Erythroblast (primary cell): ENCODE measurements around the gene SYTL2.

Experiments
- GATA1 ChIP-seq: IDR thresholded peaks from 2 replicates; pipeline ENCODE4 v1.6.1; 2011; ENCODE audit warnings: low read depth, mild to moderate bottlenecking, control low read depth, low read length, moderate library complexity
- POLR2A ChIP-seq: IDR thresholded peaks from 2 replicates; pipeline ENCODE4 v1.6.1; 2011; ENCODE audit warnings: mild to moderate bottlenecking, low read length

GRCh38 chr11:85647078-85647477, 163.9 kb downstream of the SYTL2 start:
- TF ChIP-seq POLR2A (no peak), GATA1 (no peak)
